T-cell (primary cell): ENCODE data around the gene CLASRP. TPM values are rescaled to one million over a fixed set of nuclear protein-coding genes. Genes with fewer than 3 reads are reported as not detected.

ENCODE experiments used
- ATAC-seq, 4 experiments: fragments of 200-7000 bp in 3 of 4; fragments of 150-1000 bp in 1 of 4; cut with Tn5 transposase; replicated peaks in 1 of 4; 1 replicate in 3 of 4; 2 replicates in 1 of 4; pipeline ENCODE4 v1.10.0; 2021; ENCODE audit warnings: moderate library complexity in 3 of 4, mild to moderate bottlenecking in 2 of 4, moderate number of reproducible peaks in 1 of 4
- CTCF ChIA-PET, 2 donors: fragments of 300-600 bp; sonication (Branson Sonifier 250); formaldehyde crosslinking; loops; one replicate each; lab custom pipeline; 2022; ENCODE audit warnings: antibody characterized with exemption in 2 of 2; lab: Charles Lee
- POLR2A ChIA-PET, 2 donors: fragments of 300-600 bp; sonication (Branson Sonifier 250); formaldehyde crosslinking; loops; one replicate each; lab custom pipeline; 2022; ENCODE audit warnings: antibody characterized with exemption in 2 of 2; lab: Charles Lee
- DNase-seq, 35 experiments: peaks; one replicate each; pipeline versions ENCODE4 v3.0.0 to v3.0.0-alpha.2; 2013 to 2023
- H3K27ac ChIP-seq: one replicate; pipeline ENCODE4 v1.5.1; 2013; ENCODE audit warnings: low read length
- H3K27me3 ChIP-seq, 2 experiments: replicated peaks in 1 of 2; 1 replicate in 1 of 2; 2 replicates in 1 of 2; pipeline versions ENCODE4 v1.6.1 to v1.7.0; 2013; ENCODE audit warnings: low read length in 1 of 2, mixed read lengths in 1 of 2; ENCODE audit not compliant: control insufficient read depth in 2 of 2, insufficient read depth in 2 of 2; ENCODE audit errors: extremely low read depth in 1 of 2
- H3K36me3 ChIP-seq, 2 donors: 1 replicate in 1 of 2; 2 replicates in 1 of 2; pipeline versions ENCODE4 v1.6.1 to v1.7.0; 2013; ENCODE audit warnings: low read length in 1 of 2; ENCODE audit not compliant: control insufficient read depth in 2 of 2, insufficient read depth in 1 of 2; ENCODE audit errors: extremely low read depth in 1 of 2
- H3K4me1 ChIP-seq, 2 experiments: 1 replicate in 1 of 2; 2 replicates in 1 of 2; pipeline versions ENCODE4 v1.6.1 to v1.7.0; 2013; ENCODE audit warnings: low read length in 2 of 2, mixed read lengths in 1 of 2; ENCODE audit not compliant: insufficient read depth in 2 of 2, control insufficient read depth in 1 of 2; ENCODE audit errors: extremely low read depth in 1 of 2
- H3K4me3 ChIP-seq, 2 donors: 1 replicate in 1 of 2; 2 replicates in 1 of 2; pipeline versions ENCODE4 v1.5.1 to v1.7.0; 2013; ENCODE audit warnings: mild to moderate bottlenecking in 2 of 2, low read length in 1 of 2, moderate library complexity in 1 of 2; ENCODE audit not compliant: control insufficient read depth in 1 of 2; ENCODE audit errors: extremely low read depth in 1 of 2
- H3K9me3 ChIP-seq: 2 replicates; pipeline ENCODE4 v1.7.0; 2013
- H3K27ac Mint-ChIP-seq, 2 donors: one replicate each; pipeline ENCODE4 v1.8.0; 2020 to 2021; ENCODE audit warnings: mild to moderate bottlenecking in 2 of 2, mixed read lengths in 2 of 2
- H3K27me3 Mint-ChIP-seq, 2 donors: one replicate each; pipeline ENCODE4 v1.8.0; 2021 to 2022; ENCODE audit warnings: mixed read lengths in 2 of 2
- H3K36me3 Mint-ChIP-seq: one replicate; pipeline ENCODE4 v1.8.0; 2021; ENCODE audit warnings: mixed read lengths
- H3K4me1 Mint-ChIP-seq, 3 donors: one replicate each; pipeline ENCODE4 v1.8.0; 2020 to 2022; ENCODE audit warnings: mixed read lengths in 3 of 3, mild to moderate bottlenecking in 1 of 3
- H3K4me3 Mint-ChIP-seq, 3 donors: one replicate each; pipeline ENCODE4 v1.8.0; 2020 to 2022; ENCODE audit warnings: mild to moderate bottlenecking in 3 of 3, mixed read lengths in 3 of 3, moderate library complexity in 3 of 3
- H3K9me3 Mint-ChIP-seq, 3 donors: one replicate each; pipeline ENCODE4 v1.8.0; 2020 to 2022; ENCODE audit warnings: mixed read lengths in 3 of 3
- WGBS: methylation state at CpG from one replicate; pipeline ENCODE4 v1.1.5; 2013; ENCODE audit warnings: missing lambda C conversion rate; ENCODE audit not compliant: insufficient coverage; 5-methylcytosine and 5-hydroxymethylcytosine counted together
- total RNA-seq, 35 experiments: library from RNA in 6 of 35; stranded (reverse) in 6 of 35; fragments of 120-200 nt in 1 of 35; gene quantifications; one replicate each; pipeline versions ENCODE4 v1.2.1 to v1.2.4 and lab custom pipeline; 2013 to 2026

The CLASRP gene
- total RNA-seq, 5 donors from 2014 or later (not counting 1 experiment from before 2014, with no cell fraction given) = 141 to 153 (median 149) TPM

DNA sequence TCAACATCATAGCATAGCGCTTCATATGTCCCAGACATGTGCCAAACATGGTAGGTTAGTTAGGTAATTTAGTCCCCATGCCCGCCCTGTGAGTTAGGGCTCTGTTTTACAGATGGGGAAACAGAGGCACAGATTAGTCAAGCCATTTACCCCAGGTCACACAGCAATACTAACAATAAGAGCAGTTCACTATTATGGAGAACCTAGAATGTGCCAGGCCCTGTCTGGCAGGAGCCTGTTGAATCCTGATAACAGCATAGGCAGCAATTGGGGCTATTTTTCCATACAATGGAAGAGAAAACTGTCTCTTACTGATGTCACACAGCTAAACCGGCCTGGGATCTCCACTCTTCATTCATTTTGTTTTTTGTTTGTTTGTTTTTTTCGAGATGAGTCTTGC, 47.6 kb downstream of the CLASRP start:
- DNase-seq = no peak
- 100% methylated on average over 1 of the region's 4 CpGs for WGBS
- ChIA-PET CTCF (no interaction called here), POLR2A (no interaction called here)
- Mint-ChIP-seq H3K4me3 (no peak overlapping the region), H3K27me3 (no peaks in the 10 kb centered on the region), H3K27ac (peak overlapping the region; percentile 68 to 98), H3K4me1 (peaks cover 34 to 48% (median 41%) of the 10 kb centered on the region in 3 donors), H3K9me3 (no peaks in the 10 kb centered on the region), H3K36me3 (peaks cover 24% of the 10 kb centered on the region)
- H3K4me3 ChIP-seq = no peak overlapping the region
- H3K4me1 ChIP-seq = peaks cover 5 to 45% of the 10 kb centered on the region in 2 experiments
- no peak for ATAC-seq
- H3K9me3 ChIP-seq = no peaks in the 10 kb centered on the region
- H3K36me3 ChIP-seq = peaks cover 8 to 24% of the 10 kb centered on the region in 2 donors
- H3K27me3 ChIP-seq = no peaks in the 10 kb centered on the region
- no peak overlapping the region for H3K27ac ChIP-seq

DNA sequence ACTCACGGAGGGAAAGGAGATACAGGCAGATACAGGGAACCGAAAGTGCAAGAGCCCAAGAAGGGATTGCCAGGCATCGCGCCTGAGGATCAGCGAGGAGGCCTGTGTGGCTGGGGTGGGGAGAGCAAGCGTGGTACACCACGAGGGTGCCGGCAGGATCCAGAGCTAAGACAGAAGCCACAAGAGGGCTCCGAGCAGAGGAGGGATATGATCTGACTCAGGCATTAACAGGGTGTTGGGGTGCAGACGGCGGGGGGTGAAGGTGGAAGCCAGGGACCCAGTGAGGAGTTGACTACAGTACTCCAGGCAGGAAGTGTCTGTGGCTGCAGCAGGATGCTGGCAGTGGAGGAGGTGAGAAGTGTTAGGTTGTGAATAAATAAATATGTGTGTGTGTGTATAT, 48.7 kb downstream of the CLASRP start:
- no peak overlapping the region for H3K4me3 ChIP-seq
- H3K9me3 ChIP-seq = no peaks in the 10 kb centered on the region
- DNase-seq = peak in 34 of 35 experiments; percentile 46 to 86 (median 69)
- 16% methylated on average over 9 of the region's 11 CpGs for WGBS
- H3K4me1 ChIP-seq = peaks cover 5 to 56% of the 10 kb centered on the region in 2 experiments
- Mint-ChIP-seq H3K4me3 (peak overlapping the region; percentile 31 to 75 (median 64)), H3K27me3 (no peaks in the 10 kb centered on the region), H3K9me3 (no peaks in the 10 kb centered on the region), H3K27ac (peak overlapping the region; percentile 91 to 98), H3K4me1 (peaks cover 33 to 46% (median 40%) of the 10 kb centered on the region in 3 donors), H3K36me3 (peaks cover 14% of the 10 kb centered on the region)
- ChIA-PET CTCF (interaction anchor here (0.7 to 0.8 kb wide), 4 partner anchors 17 to 84 kb away, joined by 3 to 7 read pairs (median 4); no protein-coding TSS in a partner anchor), POLR2A (no interaction called here)
- peak overlapping the region; percentile 61 for H3K27ac ChIP-seq
- peaks cover 8 to 16% of the 10 kb centered on the region in 2 donors for H3K36me3 ChIP-seq
- peak; percentile 5 to 58 (median 40) for ATAC-seq
- H3K27me3 ChIP-seq = no peaks in the 10 kb centered on the region

DNA sequence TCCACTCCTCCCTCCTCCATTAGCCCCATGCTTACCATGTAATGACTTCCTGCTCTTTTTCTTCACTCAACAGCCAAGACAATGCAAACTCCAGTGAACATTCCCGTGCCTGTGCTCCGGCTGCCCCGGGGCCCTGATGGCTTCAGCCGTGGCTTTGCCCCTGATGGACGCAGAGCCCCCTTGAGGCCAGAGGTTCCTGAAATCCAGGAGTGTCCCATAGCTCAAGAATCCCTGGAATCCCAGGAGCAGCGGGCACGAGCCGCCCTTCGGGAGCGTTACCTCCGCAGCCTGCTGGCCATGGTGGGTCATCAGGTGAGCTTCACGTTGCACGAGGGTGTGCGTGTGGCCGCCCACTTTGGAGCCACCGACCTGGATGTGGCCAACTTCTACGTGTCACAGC, 51.2 kb downstream of the CLASRP start:
- Mint-ChIP-seq H3K4me3 (no peak overlapping the region), H3K9me3 (no peaks in the 10 kb centered on the region), H3K27me3 (no peaks in the 10 kb centered on the region), H3K4me1 (peaks cover 55 to 69% (median 62%) of the 10 kb centered on the region in 3 donors), H3K27ac (peak overlapping the region in 1 of 2 donors; percentile 57), H3K36me3 (peaks cover 14% of the 10 kb centered on the region)
- H3K27ac ChIP-seq = no peak overlapping the region
- peaks cover 17 to 75% of the 10 kb centered on the region in 2 experiments for H3K4me1 ChIP-seq
- H3K27me3 ChIP-seq = peaks cover 0 to 2% of the 10 kb centered on the region in 2 experiments
- H3K4me3 ChIP-seq = no peak overlapping the region
- no peak for ATAC-seq
- CTCF ChIA-PET = no interaction called here
- no peaks in the 10 kb centered on the region for H3K9me3 ChIP-seq
- 96% methylated on average over 17 of the region's 17 CpGs for WGBS
- peaks cover 6 to 12% of the 10 kb centered on the region in 2 donors for H3K36me3 ChIP-seq
- POLR2A ChIA-PET = no interaction called here
- no peak for DNase-seq

DNA sequence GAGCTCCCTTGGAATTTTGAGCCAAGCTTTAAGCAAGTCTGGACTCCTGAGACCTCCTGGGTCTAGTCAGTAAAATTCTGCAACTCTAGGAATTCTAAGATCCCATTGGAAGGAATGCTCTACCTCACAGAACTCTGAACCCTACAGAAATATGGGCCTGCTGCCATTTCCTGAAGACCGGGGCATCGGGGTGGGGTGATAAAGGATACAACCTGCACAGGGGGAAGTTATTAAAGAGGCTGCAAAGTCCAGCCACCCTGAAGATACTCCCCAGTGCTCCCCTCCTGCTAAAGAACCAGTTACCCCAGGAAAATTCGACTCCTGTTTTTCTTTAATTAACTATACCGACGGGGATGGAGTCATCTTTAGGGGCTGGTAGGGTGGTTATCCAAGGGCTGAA, 51.8 kb downstream of the CLASRP start:
- ChIA-PET CTCF (interaction anchor here in 1 of 2 donors (0.5 kb wide), 1 partner anchor 192 kb away, joined by 5 read pairs; no protein-coding TSS in a partner anchor), POLR2A (no interaction called here)
- no peaks in the 10 kb centered on the region for H3K9me3 ChIP-seq
- peaks cover 19 to 80% of the 10 kb centered on the region in 2 experiments for H3K4me1 ChIP-seq
- peaks cover 6 to 8% of the 10 kb centered on the region in 2 donors for H3K36me3 ChIP-seq
- peaks cover 11% of the 10 kb centered on the region for H3K36me3 Mint-ChIP-seq
- H3K4me1 Mint-ChIP-seq = peaks cover 56 to 70% (median 64%) of the 10 kb centered on the region in 3 donors
- H3K9me3 Mint-ChIP-seq = no peaks in the 10 kb centered on the region
- H3K27me3 ChIP-seq = peaks cover 0 to 2% of the 10 kb centered on the region in 2 experiments
- H3K4me3 ChIP-seq = no peak overlapping the region
- no peak overlapping the region for H3K27ac ChIP-seq
- DNase-seq = no peak
- 67% methylated on average over 1 of the region's 5 CpGs for WGBS
- ATAC-seq = no peak
- no peaks in the 10 kb centered on the region for H3K27me3 Mint-ChIP-seq
- H3K4me3 Mint-ChIP-seq = peak overlapping the region in 2 of 3 donors; percentile 9 to 98
- no peak overlapping the region for H3K27ac Mint-ChIP-seq

DNA sequence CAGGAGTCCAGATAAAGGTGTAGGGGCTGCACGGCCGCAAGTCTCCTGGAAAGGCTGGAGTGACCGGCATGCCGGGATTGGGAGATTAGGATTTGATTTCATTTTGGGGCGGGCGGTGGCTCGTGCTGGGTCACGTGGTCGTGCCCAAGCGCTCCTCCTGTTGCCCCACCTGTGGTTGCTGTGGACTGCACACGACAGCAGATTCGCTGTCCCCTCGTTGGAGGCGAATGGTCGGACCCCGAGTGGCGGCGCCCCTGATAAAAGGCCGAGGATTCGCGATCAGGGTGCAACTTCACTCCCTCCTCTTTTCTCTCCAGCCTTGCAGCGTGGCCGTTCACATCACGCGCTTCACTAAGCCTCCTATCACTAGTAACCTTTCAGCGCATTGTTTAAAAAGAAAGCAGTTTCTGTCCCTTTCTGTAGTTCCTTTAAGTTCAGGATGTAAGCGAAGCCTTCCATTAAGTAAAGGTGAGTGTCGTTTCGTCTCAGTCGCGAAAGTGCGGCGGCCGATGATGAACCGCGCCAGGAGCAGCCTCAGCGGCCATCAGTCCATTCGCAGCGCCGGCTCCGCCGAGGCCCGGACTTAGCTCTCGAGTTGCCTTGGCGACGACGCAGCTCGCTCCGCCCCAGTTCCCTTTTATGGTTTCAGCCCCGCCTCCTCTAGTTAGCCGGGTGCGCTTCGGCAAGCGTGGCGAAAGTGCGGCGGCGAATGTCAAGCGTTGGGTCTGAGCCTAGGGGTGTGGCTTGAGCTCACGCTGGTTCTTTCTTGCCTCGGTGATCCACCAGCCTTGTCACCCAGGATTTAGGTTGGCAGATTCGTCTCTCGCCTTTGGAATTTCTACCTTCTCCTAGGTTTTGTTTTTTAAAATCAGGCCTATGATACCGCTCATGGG, 52.4 kb downstream of the CLASRP start:
- H3K9me3 ChIP-seq = no peaks in the 10 kb centered on the region
- WGBS = 67% methylated on average over 43 of the region's 64 CpGs
- DNase-seq = peak; percentile 76 to 99 (median 95)
- Mint-ChIP-seq H3K27me3 (no peaks in the 10 kb centered on the region), H3K4me1 (peaks cover 63 to 75% (median 71%) of the 10 kb centered on the region in 3 donors), H3K27ac (peak overlapping the region; percentile 97 to 99), H3K9me3 (no peaks in the 10 kb centered on the region), H3K36me3 (peaks cover 9% of the 10 kb centered on the region), H3K4me3 (peak overlapping the region; percentile 93 to 98 (median 96))
- peaks cover 0 to 2% of the 10 kb centered on the region in 2 experiments for H3K27me3 ChIP-seq
- peaks cover 22 to 86% of the 10 kb centered on the region in 2 experiments for H3K4me1 ChIP-seq
- CTCF ChIA-PET = interaction anchor here (0.5 to 2.7 kb wide), 8 partner anchors 11 to 691 kb away, joined by 3 to 16 read pairs (median 5); partner anchors contain the start of genes BLOC1S3 (in 1 of the 2), DMPK (in 1 of the 2) and TRAPPC6A (in 1 of the 2)
- H3K27ac ChIP-seq = peak overlapping the region; percentile 59
- peak; percentile 75 to 81 (median 76) for ATAC-seq
- POLR2A ChIA-PET = interaction anchor here in 1 of 2 donors (0.5 to 0.9 kb wide), 3 partner anchors 75 to 90 kb away, joined by 3 to 4 read pairs (median 3); partner anchors contain the start of gene RELB
- peaks cover 6 to 8% of the 10 kb centered on the region in 2 donors for H3K36me3 ChIP-seq
- peak overlapping the region; percentile 76 to 94 for H3K4me3 ChIP-seq
